HepG2 (cell line): Measurements from ENCODE around the gene DLEC1. TPM values are rescaled to one million over a fixed set of nuclear protein-coding genes. Genes with fewer than 3 reads are reported as not detected.

ENCODE experiments used
- AHR ChIP-seq: IDR thresholded peaks from 2 replicates; pipeline ENCODE4 v1.6.1; 2018; ENCODE audit warnings: missing genetic modification reagents, missing compliant biosample characterization
- DNMT1 ChIP-seq: sonication (generic); formaldehyde crosslinking; IDR thresholded peaks from 2 replicates; pipeline ENCODE4 v1.5.1; 2020; ENCODE audit warnings: mild to moderate bottlenecking, missing genetic modification reagents
- FOXA1 ChIP-seq, 2 experiments: fragments of 450-650 bp in 1 of 2; sonication (generic) in 1 of 2; formaldehyde crosslinking in 1 of 2; IDR thresholded peaks; 2 replicates each; pipeline versions ENCODE4 v1.4.0 to v1.6.1; 2016 to 2020; ENCODE audit warnings: missing genetic modification reagents in 1 of 2
- GATAD2A ChIP-seq: IDR thresholded peaks from 2 replicates; pipeline ENCODE4 v1.6.1; 2016
- JARID2 ChIP-seq: sonication (generic); formaldehyde crosslinking; IDR thresholded peaks from 2 replicates; pipeline ENCODE4 v1.8.1; 2023; ENCODE audit warnings: missing genetic modification reagents, inconsistent platforms; ENCODE audit not compliant: insufficient replicate concordance
- NCOA5 ChIP-seq: sonication (generic); formaldehyde crosslinking; IDR thresholded peaks from 2 replicates; pipeline ENCODE4 v1.4.0; 2020; ENCODE audit warnings: missing genetic modification reagents
- POGZ ChIP-seq: sonication (generic); formaldehyde crosslinking; IDR thresholded peaks from 2 replicates; pipeline ENCODE4 v1.4.0; 2020; ENCODE audit warnings: mild to moderate bottlenecking, missing genetic modification reagents
- RFX1 ChIP-seq: fragments of 450-650 bp; IDR thresholded peaks from 2 replicates; pipeline ENCODE4 v1.6.1; 2017
- SAP130 ChIP-seq: IDR thresholded peaks from 2 replicates; pipeline ENCODE4 v1.6.1; 2016; ENCODE audit warnings: low read depth
- SCMH1 ChIP-seq: sonication (generic); formaldehyde crosslinking; IDR thresholded peaks from 2 replicates; pipeline ENCODE4 v1.9.0; 2021; ENCODE audit warnings: missing genetic modification reagents, mild to moderate bottlenecking, borderline replicate concordance
- ZBTB3 ChIP-seq: sonication (generic); formaldehyde crosslinking; IDR thresholded peaks from 2 replicates; pipeline ENCODE4 v1.4.0; 2020; ENCODE audit warnings: low read depth, mild to moderate bottlenecking, moderate library complexity, missing genetic modification reagents, borderline replicate concordance
- ZNF3 ChIP-seq: IDR thresholded peaks from 2 replicates; pipeline ENCODE4 v1.7.0; 2017; ENCODE audit warnings: inconsistent platforms
- ZNF605 ChIP-seq: sonication (generic); formaldehyde crosslinking; IDR thresholded peaks from 2 replicates; pipeline ENCODE4 v1.8.0; 2022; ENCODE audit warnings: mild to moderate bottlenecking, missing genetic modification reagents
- ZNF782 ChIP-seq: sonication (generic); formaldehyde crosslinking; IDR thresholded peaks from 2 replicates; pipeline ENCODE4 v1.4.0; 2020; ENCODE audit warnings: missing genetic modification reagents, mild to moderate bottlenecking, borderline replicate concordance
- ZNF83 ChIP-seq: sonication (generic); formaldehyde crosslinking; IDR thresholded peaks from 2 replicates; pipeline ENCODE4 v1.4.0; 2020; ENCODE audit warnings: missing genetic modification reagents, mild to moderate bottlenecking, borderline replicate concordance
- polyA plus RNA-seq, 8 experiments: library from polyadenylated mRNA; depleted of rRNA in 3 of 8; stranded (reverse) in 7 of 8; unstranded in 1 of 8; fragments of >200 nt; fragmentation: Illumina TruSeq in 4 of 8; extraction: Trizol in 4 of 8; gene quantifications; 2 replicates each; pipeline versions ENCODE4 v1.2.1 to v1.2.3, GENCODE V29; 2011 to 2016; ENCODE audit warnings: low read depth in 4 of 8, missing spikeins in 1 of 8, mixed read lengths in 1 of 8; ENCODE audit not compliant: insufficient read depth in 1 of 8
- total RNA-seq, 5 experiments: library from RNA; depleted of rRNA; stranded (reverse); fragments of >200 nt; fragmentation: Illumina TruSeq; extraction: Trizol; gene quantifications; 2 replicates each; pipeline ENCODE4 v1.2.3, GENCODE V29; 2016; ENCODE audit warnings: low read depth in 1 of 5
- TF ChIP-seq, protein P1 (sequence below): sonication (generic); formaldehyde crosslinking; conservative IDR thresholded peaks from 2 replicates; pipeline ENCODE4 v1.5.0; 2020; ENCODE audit warnings: missing genetic modification reagents
- TF ChIP-seq, protein P2 (sequence below): sonication (generic); formaldehyde crosslinking; IDR thresholded peaks from 2 replicates; pipeline ENCODE4 v1.9.0; 2021; ENCODE audit warnings: missing genetic modification reagents, borderline replicate concordance
- TF ChIP-seq, protein P3 (sequence below): sonication (generic); formaldehyde crosslinking; IDR thresholded peaks from 2 replicates; pipeline ENCODE4 v1.4.0; 2020; ENCODE audit warnings: missing genetic modification reagents, mild to moderate bottlenecking, borderline replicate concordance
- TF ChIP-seq, protein P4 (sequence below): sonication (generic); formaldehyde crosslinking; conservative IDR thresholded peaks from 2 replicates; pipeline ENCODE4 v1.4.0; 2020; ENCODE audit warnings: missing genetic modification reagents
- TF ChIP-seq, protein P5 (sequence below): IDR thresholded peaks from 2 replicates; pipeline ENCODE4 v1.6.1; 2016; ENCODE audit warnings: mild to moderate bottlenecking, missing biosample characterization, missing genetic modification reagents

DLEC1 gene
- total and polyA plus RNA-seq, 2 of the 13 experiments (the other 11 are each of a cell fraction or from before 2014, with no cell fraction given): 0.09 TPM; not detected in 1

DNA sequence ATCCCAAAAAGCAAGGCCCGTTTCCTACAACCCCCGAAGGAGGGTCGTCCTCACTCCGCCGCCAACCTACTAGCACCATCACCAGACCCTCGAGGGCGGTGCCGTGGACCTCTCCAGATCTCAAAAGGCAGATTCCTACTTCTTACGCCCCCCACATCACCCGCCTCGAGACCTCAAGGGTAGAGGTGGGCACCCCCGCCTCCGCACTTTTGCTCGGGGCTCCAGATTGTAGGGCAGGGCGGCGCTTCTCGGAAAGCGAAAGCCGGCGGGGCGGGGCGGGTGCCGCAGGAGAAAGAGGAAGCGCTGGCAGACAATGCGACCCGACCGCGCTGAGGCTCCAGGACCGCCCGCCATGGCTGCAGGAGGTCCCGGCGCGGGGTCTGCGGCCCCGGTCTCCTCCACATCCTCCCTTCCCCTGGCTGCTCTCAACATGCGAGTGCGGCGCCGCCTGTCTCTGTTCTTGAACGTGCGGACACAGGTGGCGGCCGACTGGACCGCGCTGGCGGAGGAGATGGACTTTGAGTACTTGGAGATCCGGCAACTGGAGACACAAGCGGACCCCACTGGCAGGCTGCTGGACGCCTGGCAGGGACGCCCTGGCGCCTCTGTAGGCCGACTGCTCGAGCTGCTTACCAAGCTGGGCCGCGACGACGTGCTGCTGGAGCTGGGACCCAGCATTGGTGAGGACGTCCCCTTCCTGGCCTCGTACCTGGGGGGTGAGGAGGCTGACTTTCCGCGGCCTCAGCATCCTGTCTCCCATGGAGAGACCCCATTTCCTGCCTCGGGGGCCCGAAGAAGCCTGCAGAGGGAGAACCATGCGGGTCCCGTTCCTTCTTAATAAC, 99.6 kb downstream of the DLEC1 start, which contains the start of gene MYD88 (continued):
- TF ChIP-seq, protein P1, sequence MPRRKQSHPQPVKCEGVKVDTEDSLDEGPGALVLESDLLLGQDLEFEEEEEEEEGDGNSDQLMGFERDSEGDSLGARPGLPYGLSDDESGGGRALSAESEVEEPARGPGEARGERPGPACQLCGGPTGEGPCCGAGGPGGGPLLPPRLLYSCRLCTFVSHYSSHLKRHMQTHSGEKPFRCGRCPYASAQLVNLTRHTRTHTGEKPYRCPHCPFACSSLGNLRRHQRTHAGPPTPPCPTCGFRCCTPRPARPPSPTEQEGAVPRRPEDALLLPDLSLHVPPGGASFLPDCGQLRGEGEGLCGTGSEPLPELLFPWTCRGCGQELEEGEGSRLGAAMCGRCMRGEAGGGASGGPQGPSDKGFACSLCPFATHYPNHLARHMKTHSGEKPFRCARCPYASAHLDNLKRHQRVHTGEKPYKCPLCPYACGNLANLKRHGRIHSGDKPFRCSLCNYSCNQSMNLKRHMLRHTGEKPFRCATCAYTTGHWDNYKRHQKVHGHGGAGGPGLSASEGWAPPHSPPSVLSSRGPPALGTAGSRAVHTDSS (CRISPR knock-in tag): no peak
- TF ChIP-seq ZNF605: peak; percentile 17; the same call in 1 of the 2 replicates
- no peak for TF ChIP-seq NCOA5
- TF ChIP-seq SAP130 (CRISPR knock-in tag): peak; percentile 79
- no peak for TF ChIP-seq POGZ (CRISPR knock-in tag)
- no peak for TF ChIP-seq ZBTB3 (CRISPR knock-in tag)
- peak; percentile 65; the same call in 1 of the 2 replicates for TF ChIP-seq ZNF782 (CRISPR knock-in tag)
- TF ChIP-seq DNMT1: no peak
- TF ChIP-seq, protein P2, sequence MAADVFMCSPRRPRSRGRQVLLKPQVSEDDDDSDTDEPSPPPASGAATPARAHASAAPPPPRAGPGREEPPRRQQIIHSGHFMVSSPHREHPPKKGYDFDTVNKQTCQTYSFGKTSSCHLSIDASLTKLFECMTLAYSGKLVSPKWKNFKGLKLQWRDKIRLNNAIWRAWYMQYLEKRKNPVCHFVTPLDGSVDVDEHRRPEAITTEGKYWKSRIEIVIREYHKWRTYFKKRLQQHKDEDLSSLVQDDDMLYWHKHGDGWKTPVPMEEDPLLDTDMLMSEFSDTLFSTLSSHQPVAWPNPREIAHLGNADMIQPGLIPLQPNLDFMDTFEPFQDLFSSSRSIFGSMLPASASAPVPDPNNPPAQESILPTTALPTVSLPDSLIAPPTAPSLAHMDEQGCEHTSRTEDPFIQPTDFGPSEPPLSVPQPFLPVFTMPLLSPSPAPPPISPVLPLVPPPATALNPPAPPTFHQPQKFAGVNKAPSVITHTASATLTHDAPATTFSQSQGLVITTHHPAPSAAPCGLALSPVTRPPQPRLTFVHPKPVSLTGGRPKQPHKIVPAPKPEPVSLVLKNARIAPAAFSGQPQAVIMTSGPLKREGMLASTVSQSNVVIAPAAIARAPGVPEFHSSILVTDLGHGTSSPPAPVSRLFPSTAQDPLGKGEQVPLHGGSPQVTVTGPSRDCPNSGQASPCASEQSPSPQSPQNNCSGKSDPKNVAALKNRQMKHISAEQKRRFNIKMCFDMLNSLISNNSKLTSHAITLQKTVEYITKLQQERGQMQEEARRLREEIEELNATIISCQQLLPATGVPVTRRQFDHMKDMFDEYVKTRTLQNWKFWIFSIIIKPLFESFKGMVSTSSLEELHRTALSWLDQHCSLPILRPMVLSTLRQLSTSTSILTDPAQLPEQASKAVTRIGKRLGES (CRISPR knock-in tag): peak; percentile 65; the same call in 1 of the 2 replicates
- TF ChIP-seq ZNF83: peak; percentile 38; the same call in 1 of the 2 replicates
- TF ChIP-seq, protein P3, sequence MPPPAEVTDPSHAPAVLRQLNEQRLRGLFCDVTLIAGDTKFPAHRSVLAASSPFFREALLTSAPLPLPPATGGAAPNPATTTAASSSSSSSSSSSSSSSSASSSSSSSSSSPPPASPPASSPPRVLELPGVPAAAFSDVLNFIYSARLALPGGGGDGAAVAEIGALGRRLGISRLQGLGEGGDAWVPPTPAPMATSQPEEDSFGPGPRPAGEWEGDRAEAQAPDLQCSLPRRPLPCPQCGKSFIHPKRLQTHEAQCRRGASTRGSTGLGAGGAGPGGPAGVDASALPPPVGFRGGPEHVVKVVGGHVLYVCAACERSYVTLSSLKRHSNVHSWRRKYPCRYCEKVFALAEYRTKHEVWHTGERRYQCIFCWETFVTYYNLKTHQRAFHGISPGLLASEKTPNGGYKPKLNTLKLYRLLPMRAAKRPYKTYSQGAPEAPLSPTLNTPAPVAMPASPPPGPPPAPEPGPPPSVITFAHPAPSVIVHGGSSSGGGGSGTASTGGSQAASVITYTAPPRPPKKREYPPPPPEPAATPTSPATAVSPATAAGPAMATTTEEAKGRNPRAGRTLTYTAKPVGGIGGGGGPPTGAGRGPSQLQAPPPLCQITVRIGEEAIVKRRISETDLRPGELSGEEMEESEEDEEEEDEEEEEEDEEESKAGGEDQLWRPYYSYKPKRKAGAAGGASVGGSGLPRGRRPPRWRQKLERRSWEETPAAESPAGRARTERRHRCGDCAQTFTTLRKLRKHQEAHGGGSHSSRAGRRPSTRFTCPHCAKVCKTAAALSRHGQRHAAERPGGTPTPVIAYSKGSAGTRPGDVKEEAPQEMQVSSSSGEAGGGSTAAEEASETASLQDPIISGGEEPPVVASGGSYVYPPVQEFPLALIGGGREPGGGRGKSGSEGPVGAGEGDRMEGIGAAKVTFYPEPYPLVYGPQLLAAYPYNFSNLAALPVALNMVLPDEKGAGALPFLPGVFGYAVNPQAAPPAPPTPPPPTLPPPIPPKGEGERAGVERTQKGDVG: peak; percentile 33; the same call in 1 of the 2 replicates
- no peak for TF ChIP-seq SCMH1 (CRISPR knock-in tag)
- TF ChIP-seq AHR: no peak
- no peak for TF ChIP-seq JARID2
- no peak for TF ChIP-seq FOXA1 (IDR thresholded peaks at IDR 0.05)
- TF ChIP-seq FOXA1 (CRISPR knock-in tag; IDR thresholded peaks at IDR 0.05): no peak
- TF ChIP-seq, protein P4, sequence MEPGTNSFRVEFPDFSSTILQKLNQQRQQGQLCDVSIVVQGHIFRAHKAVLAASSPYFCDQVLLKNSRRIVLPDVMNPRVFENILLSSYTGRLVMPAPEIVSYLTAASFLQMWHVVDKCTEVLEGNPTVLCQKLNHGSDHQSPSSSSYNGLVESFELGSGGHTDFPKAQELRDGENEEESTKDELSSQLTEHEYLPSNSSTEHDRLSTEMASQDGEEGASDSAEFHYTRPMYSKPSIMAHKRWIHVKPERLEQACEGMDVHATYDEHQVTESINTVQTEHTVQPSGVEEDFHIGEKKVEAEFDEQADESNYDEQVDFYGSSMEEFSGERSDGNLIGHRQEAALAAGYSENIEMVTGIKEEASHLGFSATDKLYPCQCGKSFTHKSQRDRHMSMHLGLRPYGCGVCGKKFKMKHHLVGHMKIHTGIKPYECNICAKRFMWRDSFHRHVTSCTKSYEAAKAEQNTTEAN (CRISPR knock-in tag): 0 out of 2 replicates have a peak, but pooled peaks have one; percentile 19
- TF ChIP-seq, protein P5, sequence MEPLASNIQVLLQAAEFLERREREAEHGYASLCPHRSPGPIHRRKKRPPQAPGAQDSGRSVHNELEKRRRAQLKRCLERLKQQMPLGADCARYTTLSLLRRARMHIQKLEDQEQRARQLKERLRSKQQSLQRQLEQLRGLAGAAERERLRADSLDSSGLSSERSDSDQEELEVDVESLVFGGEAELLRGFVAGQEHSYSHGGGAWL: no peak; the same call in 1 of the 2 replicates
- TF ChIP-seq GATAD2A (CRISPR knock-in tag): peak; percentile 34; the same call in 1 of the 2 replicates
- TF ChIP-seq RFX1: no peak
- TF ChIP-seq ZNF3 (CRISPR knock-in tag): no peak; the same call in 1 of the 2 replicates
